Esophagus muscularis mucosa (tissue), 4 donors: ENCODE measurements around the gene SQSTM1.

Experiments used
- CTCF ChIP-seq, 3 experiments: fragments of 200-600 bp in 2 of 3; fragments of 450-650 bp in 1 of 3; sonication (generic) in 2 of 3; IDR thresholded peaks; one replicate each; pipeline ENCODE4 v1.5.1; 2017 to 2019; ENCODE audit warnings: antibody characterized with exemption in 3 of 3, mild to moderate bottlenecking in 2 of 3, moderate library complexity in 1 of 3
- EP300 ChIP-seq: sonication (generic); formaldehyde crosslinking; IDR thresholded peaks from one replicate; pipeline ENCODE4 v1.6.1; 2017; ENCODE audit warnings: antibody characterized with exemption
- POLR2A ChIP-seq: fragments of 450-650 bp; IDR thresholded peaks from one replicate; pipeline ENCODE4 v1.6.1; 2017; ENCODE audit warnings: antibody characterized with exemption, moderate library complexity, mild to moderate bottlenecking, low read depth
- POLR2AphosphoS5 ChIP-seq, 2 donors: sonication (generic); formaldehyde crosslinking; IDR thresholded peaks; one replicate each; pipeline ENCODE4 v1.6.1; 2017; ENCODE audit warnings: antibody characterized with exemption in 2 of 2

GRCh38 chr5:179817470-179817840, 3.2 kb upstream of the SQSTM1 start:
- no peak for TF ChIP-seq CTCF (IDR thresholded peaks at IDR 0.05)
- TF ChIP-seq POLR2AphosphoS5 (IDR thresholded peaks at IDR 0.05) = no peak
- no peak for TF ChIP-seq POLR2A
- TF ChIP-seq EP300 = no peak
